ENCODE results near the gene TMEM248. TPM values are rescaled to one million over a fixed set of nuclear protein-coding genes. Genes with fewer than 3 reads are reported as not detected.

Gene TMEM248
- total and polyA plus RNA-seq, 2 of the 8 experiments (the other 6 are each of a cell fraction or from before 2014, with no cell fraction given), result 63.6 to 126 TPM

GRCh38 chr7:66961096-66961495, 40.1 kb downstream of the TMEM248 start:
- H3K4me3 ChIP-seq (ENCODE audit: extremely low read depth in 1 of 4, insufficient read depth in 2 of 4, low read depth in 3 of 4, low read length in 4 of 4), result no peak overlapping the region
- WGBS, 2 experiments (ENCODE audit: extremely low coverage in 1 of 2, insufficient coverage in 1 of 2, insufficient read length in 1 of 2, insufficient replicate concordance in 2 of 2, low coverage in 1 of 2, low lambda C conversion rate in 2 of 2, missing lambda C conversion rate in 1 of 2), result 86% methylated on average over 5 of the region's 5 CpGs; no CpG with 5 or more reads in 1 of the 2 experiments
- no peak for DNase-seq (ENCODE audit: low read depth in 1 of 2, low spot score in 2 of 2)
- TF ChIP-seq SAP30 (IDR thresholded peaks at IDR 0.05; ENCODE audit: insufficient read depth, insufficient replicate concordance, low read length), result no peak
- TF ChIP-seq TAF1 (IDR thresholded peaks at IDR 0.05; ENCODE audit: low read depth, low read length), result no peak
- TF ChIP-seq POLR2AphosphoS5 (IDR thresholded peaks at IDR 0.05; ENCODE audit: low read depth, low read length), result no peak
- no peak for TF ChIP-seq ATF2 (IDR thresholded peaks at IDR 0.05; ENCODE audit: low read length)
- TF ChIP-seq CHD1 (IDR thresholded peaks at IDR 0.05; ENCODE audit: low read depth, low read length), result no peak
- no peak for TF ChIP-seq ASH2L (IDR thresholded peaks at IDR 0.05; ENCODE audit: low read length)
- no peak for TF ChIP-seq CBX8 (IDR thresholded peaks at IDR 0.05; ENCODE audit: borderline replicate concordance, low read depth, low read length)
- no peak for TF ChIP-seq CBX5 (IDR thresholded peaks at IDR 0.05; ENCODE audit: low read depth, low read length)
- TF ChIP-seq JUN (IDR thresholded peaks at IDR 0.05; ENCODE audit: low read depth, low read length), result no peak

More at GRCh38 chr7:66961096-66961495, 40.1 kb downstream of the TMEM248 start:
- Histone ChIP-seq H3K23ac (ENCODE audit: insufficient read length) (no peak overlapping the region), H3K79me1 (ENCODE audit: low read depth, low read length) (no peaks in the 10 kb centered on the region), H3K4me2 (ENCODE audit: insufficient read depth in 1 of 2, low read depth in 2 of 2, low read length in 2 of 2) (no peak overlapping the region), H3K36me3 (ENCODE audit: control insufficient read depth in 2 of 4, insufficient read depth in 4 of 4, low read length in 3 of 4) (peaks cover 3 to 15% (median 7%) of the 10 kb centered on the region in 4 experiments), H3K56ac (replicated peaks; ENCODE audit: insufficient read length, low read depth, low read length) (no peak overlapping the region), H2BK15ac (ENCODE audit: low read length) (no peak overlapping the region), H3K9me3 (ENCODE audit: insufficient read depth in 2 of 2, low read depth in 1 of 2, low read length in 1 of 2) (peaks cover 2 to 4% of the 10 kb centered on the region in 2 experiments; a peak in 1 of 4 replicates), H2AFZ (ENCODE audit: low read length) (no peak overlapping the region), H3K27ac (ENCODE audit: low read depth, low read length) (no peak overlapping the region), H3K23me2 (ENCODE audit: low read depth, low read length) (no peaks in the 10 kb centered on the region), H2BK20ac (ENCODE audit: low read length) (no peak overlapping the region), H2AK5ac (ENCODE audit: low read depth, low read length) (no peak overlapping the region), H2BK5ac (ENCODE audit: low read depth, low read length) (no peak overlapping the region), H4K20me1 (replicated peaks in 1 of 2; ENCODE audit: control insufficient read depth in 1 of 2, insufficient read depth in 2 of 2, low read length in 2 of 2) (peaks cover 0 to 5% of the 10 kb centered on the region in 2 experiments), H3K14ac (ENCODE audit: insufficient read length) (no peak overlapping the region), H3K9ac (replicated peaks in 1 of 4; ENCODE audit: extremely low read depth in 1 of 4, low read depth in 3 of 4, low read length in 3 of 4) (no peak overlapping the region), H3K4me1 (replicated peaks in 1 of 4; ENCODE audit: control insufficient read depth in 3 of 4, insufficient read depth in 4 of 4, low read length in 3 of 4) (no peaks in the 10 kb centered on the region), H2BK12ac (ENCODE audit: low read depth, low read length) (no peak overlapping the region), H2BK120ac (replicated peaks; ENCODE audit: low read depth, low read length) (no peak overlapping the region), H3K18ac (ENCODE audit: extremely low read depth, low read length) (no peak overlapping the region), H3K4ac (replicated peaks; ENCODE audit: insufficient read length, low read depth, low read length) (no peak overlapping the region), H4K8ac (ENCODE audit: extremely low read depth, insufficient read depth, low read length) (no peak overlapping the region), H4K5ac (ENCODE audit: insufficient read length, low read depth, low read length) (no peak overlapping the region), H3K27me3 (replicated peaks in 1 of 4; ENCODE audit: control insufficient read depth in 3 of 4, extremely low read depth in 1 of 4, insufficient read depth in 3 of 4, low read length in 3 of 4) (no peaks in the 10 kb centered on the region), H4K91ac (replicated peaks; ENCODE audit: insufficient read length, low read length) (no peak overlapping the region), H3K79me2 (ENCODE audit: control insufficient read depth in 1 of 2, insufficient read depth in 2 of 2, low read length in 2 of 2) (no peaks in the 10 kb centered on the region)
- no peak for FAIRE-seq
- POLR2A ChIA-PET (ENCODE audit: partially characterized antibody), result interaction anchor here (0.6 to 2.2 kb wide), 5 partner anchors 9 to 68 kb away, joined by 4 to 10 read pairs (median 4); no protein-coding TSS in a partner anchor
- CTCF ChIA-PET (ENCODE audit: partially characterized antibody), result interaction anchor here (0.5 to 1.0 kb wide), 3 partner anchors 10 to 214 kb away, joined by 3 read pairs; no protein-coding TSS in a partner anchor

All from H1 (cell line).